ENCODE measurements around the gene ST6GALNAC3.

ST6GALNAC3 gene

GRCh38 chr1:76187436-76187835, 112.9 kb downstream of the ST6GALNAC3 start:
- no peak for DNase-seq (ENCODE audit: low read depth in 2 of 2, low spot score in 1 of 2)

- no peak for DNase-seq (ENCODE audit: low read depth in 2 of 2, low spot score in 1 of 2)
These were observed 114.8 kb downstream of the ST6GALNAC3 start for GRCh38 chr1:76189310-76189709.

- DNase-seq (ENCODE audit: low read depth in 2 of 2, low spot score in 1 of 2): no peak
These were observed 116.3 kb downstream of the ST6GALNAC3 start for GRCh38 chr1:76190749-76191424.

- no peak for DNase-seq (ENCODE audit: low read depth in 2 of 2, low spot score in 1 of 2)
These were observed 117.0 kb downstream of the ST6GALNAC3 start for GRCh38 chr1:76191561-76191960.

GRCh38 chr1:76198452-76198851, 123.9 kb downstream of the ST6GALNAC3 start:
- DNase-seq (ENCODE audit: low read depth in 2 of 2, low spot score in 1 of 2): no peak

- DNase-seq (ENCODE audit: low read depth in 2 of 2, low spot score in 1 of 2): no peak
These were observed 128.1 kb downstream of the ST6GALNAC3 start for GRCh38 chr1:76202670-76203069.

GRCh38 chr1:76203127-76203526, 128.6 kb downstream of the ST6GALNAC3 start:
- DNase-seq (ENCODE audit: low read depth in 2 of 2, low spot score in 1 of 2): no peak

GRCh38 chr1:76209238-76209637, 134.7 kb downstream of the ST6GALNAC3 start:
- DNase-seq (ENCODE audit: low read depth in 2 of 2, low spot score in 1 of 2): no peak

- no peak for DNase-seq (ENCODE audit: low read depth in 2 of 2, low spot score in 1 of 2)
These were observed 135.1 kb downstream of the ST6GALNAC3 start for GRCh38 chr1:76209648-76210047.

- DNase-seq (ENCODE audit: low read depth in 2 of 2, low spot score in 1 of 2): no peak
These were observed 135.6 kb downstream of the ST6GALNAC3 start for GRCh38 chr1:76210160-76210559.

- no peak for DNase-seq (ENCODE audit: low read depth in 2 of 2, low spot score in 1 of 2)
These were observed 144.3 kb downstream of the ST6GALNAC3 start for GRCh38 chr1:76218888-76219287.

- no peak for DNase-seq (ENCODE audit: low read depth in 2 of 2, low spot score in 1 of 2)
These were observed 144.8 kb downstream of the ST6GALNAC3 start for GRCh38 chr1:76219366-76219818.

GRCh38 chr1:76224752-76225151, 150.2 kb downstream of the ST6GALNAC3 start:
- no peak for DNase-seq (ENCODE audit: low read depth in 2 of 2, low spot score in 1 of 2)

GRCh38 chr1:76225526-76225925, 151.0 kb downstream of the ST6GALNAC3 start:
- no peak for DNase-seq (ENCODE audit: low read depth in 2 of 2, low spot score in 1 of 2)

- DNase-seq (ENCODE audit: low read depth in 2 of 2, low spot score in 1 of 2): no peak
These were observed 153.1 kb downstream of the ST6GALNAC3 start for GRCh38 chr1:76227621-76228020.

GRCh38 chr1:76229279-76230005, 154.9 kb downstream of the ST6GALNAC3 start:
- no peak for DNase-seq (ENCODE audit: low read depth in 2 of 2, low spot score in 1 of 2)

GRCh38 chr1:76230842-76231281, 156.3 kb downstream of the ST6GALNAC3 start:
- DNase-seq (ENCODE audit: low read depth in 2 of 2, low spot score in 1 of 2): no peak

GRCh38 chr1:76231320-76231719, 156.8 kb downstream of the ST6GALNAC3 start:
- no peak for DNase-seq (ENCODE audit: low read depth in 2 of 2, low spot score in 1 of 2)

- no peak for DNase-seq (ENCODE audit: low read depth in 2 of 2, low spot score in 1 of 2)
These were observed 158.1 kb downstream of the ST6GALNAC3 start for GRCh38 chr1:76232666-76233065.

GRCh38 chr1:76234061-76234460, 159.5 kb downstream of the ST6GALNAC3 start:
- no peak for DNase-seq (ENCODE audit: low read depth in 2 of 2, low spot score in 1 of 2)

- DNase-seq (ENCODE audit: low read depth in 2 of 2, low spot score in 1 of 2): no peak
These were observed 162.7 kb downstream of the ST6GALNAC3 start for GRCh38 chr1:76237211-76237610.

GRCh38 chr1:76238094-76238628, 163.6 kb downstream of the ST6GALNAC3 start:
- DNase-seq (ENCODE audit: low read depth in 2 of 2, low spot score in 1 of 2): no peak

All from stimulated activated CD8-positive, alpha-beta memory T cell treated with anti-CD3 and anti-CD28 coated beads, Interleukin-4, amount 100 ng/mL, for 4 hours (primary cell).